SW480 (cell line): ENCODE measurements around the gene WDR19.

Experiments used
- DNase-seq: peaks from one replicate; pipeline ENCODE4 v3.0.0-alpha.2; 2016; ENCODE audit warnings: low spot score

The WDR19 gene

GRCh38 chr4:39303871-39304270 is 121.5 kb downstream of the WDR19 start:
- no peak for DNase-seq

DNA sequence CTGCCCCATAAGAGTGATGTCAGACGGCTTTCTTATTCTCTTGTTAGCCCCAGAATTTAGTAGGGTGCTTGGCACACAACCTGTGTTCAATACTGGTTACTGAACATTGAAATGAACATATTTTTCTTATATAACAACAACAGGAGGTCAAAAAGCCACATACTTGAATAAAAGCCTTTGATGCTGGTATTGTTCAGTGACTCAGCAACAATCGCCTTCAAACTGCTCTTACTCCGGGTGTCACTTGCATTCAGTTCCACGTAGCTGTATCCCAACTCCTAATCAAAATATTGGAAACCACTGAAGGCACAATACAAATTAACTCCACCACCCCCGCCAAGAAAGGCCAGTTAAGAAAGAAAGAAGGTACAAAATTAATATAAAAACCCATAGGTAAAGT is 122.3 kb downstream of the WDR19 start:
- DNase-seq = peak; percentile 40

DNA sequence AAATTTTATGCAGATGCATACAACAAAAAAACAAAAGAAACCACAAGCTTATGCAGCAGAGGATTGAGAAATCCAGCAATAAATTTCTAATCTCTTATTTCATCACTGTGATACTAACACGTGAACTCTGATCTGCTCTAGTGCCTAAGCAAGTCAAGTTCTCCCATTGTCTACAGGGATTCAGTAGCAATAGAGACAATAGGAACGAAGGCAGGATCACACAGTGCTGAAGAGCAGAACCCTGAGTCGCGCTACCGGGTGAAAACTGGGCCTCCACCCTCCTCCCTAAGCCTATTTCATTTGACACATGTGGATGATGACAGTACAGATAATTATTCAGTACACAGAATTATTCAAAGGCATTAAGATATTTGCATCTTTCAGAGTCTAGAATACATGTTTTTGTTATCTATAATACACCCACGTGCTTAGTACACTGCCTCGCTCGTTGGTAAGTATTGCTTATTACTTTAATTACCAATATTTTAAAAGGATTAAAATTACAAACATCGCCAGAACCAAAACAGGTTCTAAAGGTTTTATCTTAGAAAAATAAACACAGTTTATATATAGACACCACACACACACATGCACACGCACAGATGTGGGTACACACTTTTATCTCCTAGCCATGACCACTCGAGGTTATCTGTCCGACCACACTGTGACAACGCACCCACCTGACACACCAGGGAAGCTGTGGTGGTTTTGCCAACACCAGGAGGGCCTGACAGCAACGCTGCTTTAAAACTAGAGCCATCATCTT is 123.8 kb downstream of the WDR19 start:
- no peak for DNase-seq

DNA sequence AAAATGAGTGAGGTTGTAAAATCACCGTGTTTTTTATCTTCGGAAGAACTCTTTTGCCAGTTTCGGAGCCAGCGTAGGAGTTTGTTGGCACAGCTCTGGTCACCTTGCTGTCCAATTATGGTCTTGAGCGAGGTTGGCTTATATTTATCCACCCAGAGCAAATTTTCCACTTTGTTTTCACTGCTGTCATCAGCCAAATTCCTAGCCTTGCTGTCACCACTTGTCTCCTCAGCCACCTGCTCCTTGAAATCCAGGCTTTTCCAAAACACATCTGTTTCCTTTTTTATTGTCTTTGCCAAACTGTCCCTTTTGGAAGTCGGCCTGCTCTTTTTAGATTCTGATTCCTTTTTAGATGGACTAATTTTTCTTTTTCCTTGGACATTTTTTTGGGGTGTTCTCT is 126.3 kb downstream of the WDR19 start:
- no peak for DNase-seq

- no peak for DNase-seq
Measured at GRCh38 chr4:39312816-39313215, 130.5 kb downstream of the WDR19 start.

GRCh38 chr4:39319676-39320075 is 137.3 kb downstream of the WDR19 start:
- DNase-seq = peak; percentile 14

GRCh38 chr4:39320381-39321115 is 138.2 kb downstream of the WDR19 start:
- no peak for DNase-seq

GRCh38 chr4:39323821-39324220 is 141.5 kb downstream of the WDR19 start:
- DNase-seq = no peak

DNA sequence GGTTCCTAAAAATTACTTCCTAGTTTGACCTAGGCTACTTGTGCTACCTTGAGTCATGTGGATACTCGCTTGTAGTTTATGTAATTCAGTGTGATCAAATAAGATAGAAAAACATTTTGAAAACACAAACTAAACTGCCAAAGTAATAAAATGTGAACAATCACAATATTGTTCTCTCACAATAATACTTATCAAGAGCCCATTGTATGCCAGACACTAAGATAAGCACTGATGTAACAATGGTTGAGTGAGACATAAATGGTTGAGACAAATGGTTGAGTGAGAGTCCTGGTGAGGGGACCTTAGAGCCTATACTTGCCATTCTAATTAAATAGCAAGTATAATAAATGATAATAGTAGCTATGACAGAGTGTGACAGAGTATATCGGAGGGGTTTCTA is 142.1 kb downstream of the WDR19 start:
- no peak for DNase-seq

DNA sequence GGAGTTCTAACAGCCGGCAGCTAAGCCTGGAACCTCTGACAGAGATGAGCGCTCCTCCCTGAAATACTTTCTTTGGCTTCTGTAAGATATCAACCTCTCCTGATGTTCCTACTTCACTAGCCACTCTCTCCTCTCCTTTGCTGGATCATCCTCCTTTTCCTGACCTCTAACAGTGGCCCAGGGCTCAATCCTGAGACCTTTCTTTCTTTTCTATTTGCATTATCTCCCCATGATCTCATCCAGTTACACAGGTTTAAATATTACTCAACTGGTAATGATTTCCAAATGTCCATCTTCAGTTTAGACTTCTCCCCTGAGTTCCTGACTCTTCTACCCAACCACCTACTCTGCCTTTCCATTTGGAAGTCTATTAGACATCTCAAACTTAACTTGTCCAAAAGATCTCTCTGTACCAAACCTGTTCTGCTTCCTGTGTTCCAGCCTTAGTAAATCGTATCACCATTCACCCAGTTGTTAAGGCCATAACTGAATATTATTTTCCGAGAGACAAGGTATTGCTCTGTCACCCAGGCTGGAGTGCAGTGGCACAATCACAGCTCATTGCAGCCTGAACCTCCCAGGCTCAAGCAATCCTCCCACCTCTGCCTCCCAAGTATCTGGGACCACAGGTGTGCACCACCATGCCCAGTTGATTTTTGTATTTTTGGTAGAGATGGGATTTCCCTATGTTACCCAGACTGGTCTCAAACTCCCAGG is 142.7 kb downstream of the WDR19 start:
- no peak for DNase-seq

DNA sequence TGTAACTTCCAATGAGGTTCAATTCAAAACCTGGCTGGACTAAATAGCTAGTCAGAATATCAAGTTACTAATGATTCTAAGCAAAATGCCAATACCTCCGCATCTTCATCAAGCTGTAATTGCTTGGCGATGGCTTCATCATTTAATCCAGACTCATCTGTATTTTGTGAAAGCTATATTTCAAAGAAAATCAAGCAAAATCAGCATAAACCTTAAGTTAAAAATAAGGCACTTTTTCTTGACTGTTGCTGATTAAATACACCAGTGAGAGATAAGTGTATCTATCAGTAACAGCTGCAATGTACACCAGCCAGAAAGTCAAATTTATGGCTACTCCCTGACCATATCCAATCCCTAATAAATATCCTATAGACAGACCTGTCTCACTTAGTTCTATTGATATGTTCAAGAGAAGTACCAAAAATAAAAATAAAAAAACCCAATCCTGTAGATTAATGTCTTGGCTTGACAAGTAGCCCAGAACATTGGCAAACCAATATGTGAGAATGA is 144.2 kb downstream of the WDR19 start:
- no peak for DNase-seq

- no peak for DNase-seq
Measured at GRCh38 chr4:39330353-39330752, 148.0 kb downstream of the WDR19 start.

- DNase-seq = no peak
Measured at GRCh38 chr4:39331191-39331590, 148.9 kb downstream of the WDR19 start.
